Esophagus muscularis mucosa (tissue), 4 donors: ENCODE data around the gene ORC6.

Source experiments
- EP300 ChIP-seq: sonication (generic); formaldehyde crosslinking; IDR thresholded peaks from one replicate; pipeline ENCODE4 v1.6.1; 2017; ENCODE audit warnings: antibody characterized with exemption
- POLR2A ChIP-seq: fragments of 450-650 bp; IDR thresholded peaks from one replicate; pipeline ENCODE4 v1.6.1; 2017; ENCODE audit warnings: antibody characterized with exemption, moderate library complexity, mild to moderate bottlenecking, low read depth
- TF ChIP-seq, protein P1 (sequence below), 3 experiments: fragments of 200-600 bp in 2 of 3; fragments of 450-650 bp in 1 of 3; sonication (generic) in 2 of 3; IDR thresholded peaks; one replicate each; pipeline ENCODE4 v1.5.1; 2017 to 2019; ENCODE audit warnings: antibody characterized with exemption in 3 of 3, mild to moderate bottlenecking in 2 of 3, moderate library complexity in 1 of 3

DNA sequence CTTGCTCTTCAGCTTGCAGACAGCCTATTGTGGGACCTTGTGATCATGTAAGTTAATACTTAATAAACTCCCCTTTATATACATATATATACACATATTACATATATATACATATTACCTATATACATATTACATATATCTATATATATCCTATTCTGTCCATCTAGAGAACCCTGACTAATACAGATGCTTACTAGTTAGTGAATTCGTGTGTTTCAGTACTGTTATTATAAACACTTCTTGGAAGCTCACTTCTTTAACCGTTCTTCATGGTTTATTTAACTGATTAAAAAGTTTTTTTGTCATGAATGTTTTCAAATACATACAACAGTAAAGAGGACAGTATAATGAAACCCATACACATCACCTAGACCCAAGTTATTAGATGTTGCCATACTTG, 12.6 kb downstream of the ORC6 start:
- TF ChIP-seq, protein P1, sequence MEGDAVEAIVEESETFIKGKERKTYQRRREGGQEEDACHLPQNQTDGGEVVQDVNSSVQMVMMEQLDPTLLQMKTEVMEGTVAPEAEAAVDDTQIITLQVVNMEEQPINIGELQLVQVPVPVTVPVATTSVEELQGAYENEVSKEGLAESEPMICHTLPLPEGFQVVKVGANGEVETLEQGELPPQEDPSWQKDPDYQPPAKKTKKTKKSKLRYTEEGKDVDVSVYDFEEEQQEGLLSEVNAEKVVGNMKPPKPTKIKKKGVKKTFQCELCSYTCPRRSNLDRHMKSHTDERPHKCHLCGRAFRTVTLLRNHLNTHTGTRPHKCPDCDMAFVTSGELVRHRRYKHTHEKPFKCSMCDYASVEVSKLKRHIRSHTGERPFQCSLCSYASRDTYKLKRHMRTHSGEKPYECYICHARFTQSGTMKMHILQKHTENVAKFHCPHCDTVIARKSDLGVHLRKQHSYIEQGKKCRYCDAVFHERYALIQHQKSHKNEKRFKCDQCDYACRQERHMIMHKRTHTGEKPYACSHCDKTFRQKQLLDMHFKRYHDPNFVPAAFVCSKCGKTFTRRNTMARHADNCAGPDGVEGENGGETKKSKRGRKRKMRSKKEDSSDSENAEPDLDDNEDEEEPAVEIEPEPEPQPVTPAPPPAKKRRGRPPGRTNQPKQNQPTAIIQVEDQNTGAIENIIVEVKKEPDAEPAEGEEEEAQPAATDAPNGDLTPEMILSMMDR (IDR thresholded peaks at IDR 0.05), result no peak
- no peak for TF ChIP-seq POLR2A
- TF ChIP-seq EP300, result no peak
